ENCODE data around the gene CCDC107. TPM values are rescaled to one million over a fixed set of nuclear protein-coding genes. Genes with fewer than 3 reads are reported as not detected.

Gene CCDC107
- total and polyA plus RNA-seq, 2 of the 13 experiments (the other 11 are each of a cell fraction or from before 2014, with no cell fraction given), result 7.1 to 15.2 TPM

GRCh38 chr9:35696520-35697215 lies 38.6 kb downstream of the CCDC107 start (continued):
- TF ChIP-seq SMYD3 (CRISPR knock-in tag; IDR thresholded peaks at IDR 0.05) (no peak), FOXA1 (IDR thresholded peaks at IDR 0.05) (no peak), FOXA1 (CRISPR knock-in tag; IDR thresholded peaks at IDR 0.05) (no peak), ZNF264 (CRISPR knock-in tag; IDR thresholded peaks at IDR 0.05) (no peak), ARHGAP35 (CRISPR knock-in tag; IDR thresholded peaks at IDR 0.05; ENCODE audit: borderline replicate concordance) (no peak), U2AF2 (IDR thresholded peaks at IDR 0.05; ENCODE audit: low read depth, low read length) (no peak), ZNF510 (CRISPR knock-in tag; IDR thresholded peaks at IDR 0.05; ENCODE audit: low read depth) (no peak), PPARG (CRISPR knock-in tag; conservative IDR thresholded peaks at IDR 0.05) (no peak), ELF4 (CRISPR knock-in tag; IDR thresholded peaks at IDR 0.05; ENCODE audit: borderline replicate concordance) (no peak), ZNF34 (CRISPR knock-in tag; IDR thresholded peaks at IDR 0.05; ENCODE audit: borderline replicate concordance) (no peak), RFX5 (IDR thresholded peaks at IDR 0.05; ENCODE audit: low read depth, low read length) (no peak), ZFAT (CRISPR knock-in tag; conservative IDR thresholded peaks at IDR 0.05) (no peak), SETDB1 (CRISPR knock-in tag; IDR thresholded peaks at IDR 0.05; ENCODE audit: borderline replicate concordance) (no peak), ETS1 (CRISPR knock-in tag; IDR thresholded peaks at IDR 0.05) (no peak), ZNF687 (CRISPR knock-in tag; IDR thresholded peaks at IDR 0.05) (no peak)
- TF ChIP-seq, protein P1, sequence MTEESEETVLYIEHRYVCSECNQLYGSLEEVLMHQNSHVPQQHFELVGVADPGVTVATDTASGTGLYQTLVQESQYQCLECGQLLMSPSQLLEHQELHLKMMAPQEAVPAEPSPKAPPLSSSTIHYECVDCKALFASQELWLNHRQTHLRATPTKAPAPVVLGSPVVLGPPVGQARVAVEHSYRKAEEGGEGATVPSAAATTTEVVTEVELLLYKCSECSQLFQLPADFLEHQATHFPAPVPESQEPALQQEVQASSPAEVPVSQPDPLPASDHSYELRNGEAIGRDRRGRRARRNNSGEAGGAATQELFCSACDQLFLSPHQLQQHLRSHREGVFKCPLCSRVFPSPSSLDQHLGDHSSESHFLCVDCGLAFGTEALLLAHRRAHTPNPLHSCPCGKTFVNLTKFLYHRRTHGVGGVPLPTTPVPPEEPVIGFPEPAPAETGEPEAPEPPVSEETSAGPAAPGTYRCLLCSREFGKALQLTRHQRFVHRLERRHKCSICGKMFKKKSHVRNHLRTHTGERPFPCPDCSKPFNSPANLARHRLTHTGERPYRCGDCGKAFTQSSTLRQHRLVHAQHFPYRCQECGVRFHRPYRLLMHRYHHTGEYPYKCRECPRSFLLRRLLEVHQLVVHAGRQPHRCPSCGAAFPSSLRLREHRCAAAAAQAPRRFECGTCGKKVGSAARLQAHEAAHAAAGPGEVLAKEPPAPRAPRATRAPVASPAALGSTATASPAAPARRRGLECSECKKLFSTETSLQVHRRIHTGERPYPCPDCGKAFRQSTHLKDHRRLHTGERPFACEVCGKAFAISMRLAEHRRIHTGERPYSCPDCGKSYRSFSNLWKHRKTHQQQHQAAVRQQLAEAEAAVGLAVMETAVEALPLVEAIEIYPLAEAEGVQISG (CRISPR knock-in tag; IDR thresholded peaks at IDR 0.05), result 0 out of 2 replicates have a peak, but pooled peaks have one; percentile 39
- TF ChIP-seq, protein P2, sequence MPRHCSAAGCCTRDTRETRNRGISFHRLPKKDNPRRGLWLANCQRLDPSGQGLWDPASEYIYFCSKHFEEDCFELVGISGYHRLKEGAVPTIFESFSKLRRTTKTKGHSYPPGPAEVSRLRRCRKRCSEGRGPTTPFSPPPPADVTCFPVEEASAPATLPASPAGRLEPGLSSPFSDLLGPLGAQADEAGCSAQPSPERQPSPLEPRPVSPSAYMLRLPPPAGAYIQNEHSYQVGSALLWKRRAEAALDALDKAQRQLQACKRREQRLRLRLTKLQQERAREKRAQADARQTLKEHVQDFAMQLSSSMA (CRISPR knock-in tag; IDR thresholded peaks at IDR 0.05), result no peak
- TF ChIP-seq, protein P3, sequence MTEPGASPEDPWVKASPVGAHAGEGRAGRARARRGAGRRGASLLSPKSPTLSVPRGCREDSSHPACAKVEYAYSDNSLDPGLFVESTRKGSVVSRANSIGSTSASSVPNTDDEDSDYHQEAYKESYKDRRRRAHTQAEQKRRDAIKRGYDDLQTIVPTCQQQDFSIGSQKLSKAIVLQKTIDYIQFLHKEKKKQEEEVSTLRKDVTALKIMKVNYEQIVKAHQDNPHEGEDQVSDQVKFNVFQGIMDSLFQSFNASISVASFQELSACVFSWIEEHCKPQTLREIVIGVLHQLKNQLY (CRISPR knock-in tag; IDR thresholded peaks at IDR 0.05), result no peak
